ENCODE measurements around the gene USP6. TPM values are rescaled to one million over a fixed set of nuclear protein-coding genes. Genes with fewer than 3 reads are reported as not detected.
"Not testable (repeated sequence)": the region's sequence is repeated elsewhere in the genome, so short reads cannot be mapped to it uniquely, and the experiment has no call there.

USP6 gene
- total and polyA plus RNA-seq, 9 donors = 5.0 to 26.5 (median 11.3) TPM

GRCh38 chr17:5121186-5121841, 5.5 kb downstream of the USP6 start:
- no peak for DNase-seq
- no peaks in the 10 kb centered on the region for H3K9me3 ChIP-seq (replicated peaks; ENCODE audit: control insufficient read depth, low read depth, low read length)
- peak overlapping the region; percentile 20 for H3K4me3 ChIP-seq (ENCODE audit: low read length)
- peaks cover 35% of the 10 kb centered on the region for H3K4me1 ChIP-seq (ENCODE audit: control insufficient read depth, insufficient read depth, low read length)
- H3K27me3 ChIP-seq (ENCODE audit: control insufficient read depth, insufficient read depth, low read length) = peaks cover 25% of the 10 kb centered on the region
- peak overlapping the region; percentile 85 for H3K27ac ChIP-seq (ENCODE audit: low read length)
- 80% methylated on average over 13 of the region's 16 CpGs for WGBS (ENCODE audit: insufficient coverage)
- H3K36me3 ChIP-seq (ENCODE audit: control insufficient read depth, insufficient read depth, low read length) = no peaks in the 10 kb centered on the region

- H3K27ac ChIP-seq (ENCODE audit: low read length) = peak overlapping the region; percentile 73
Observed at GRCh38 chr17:5122056-5122455, 6.2 kb downstream of the USP6 start.

DNA sequence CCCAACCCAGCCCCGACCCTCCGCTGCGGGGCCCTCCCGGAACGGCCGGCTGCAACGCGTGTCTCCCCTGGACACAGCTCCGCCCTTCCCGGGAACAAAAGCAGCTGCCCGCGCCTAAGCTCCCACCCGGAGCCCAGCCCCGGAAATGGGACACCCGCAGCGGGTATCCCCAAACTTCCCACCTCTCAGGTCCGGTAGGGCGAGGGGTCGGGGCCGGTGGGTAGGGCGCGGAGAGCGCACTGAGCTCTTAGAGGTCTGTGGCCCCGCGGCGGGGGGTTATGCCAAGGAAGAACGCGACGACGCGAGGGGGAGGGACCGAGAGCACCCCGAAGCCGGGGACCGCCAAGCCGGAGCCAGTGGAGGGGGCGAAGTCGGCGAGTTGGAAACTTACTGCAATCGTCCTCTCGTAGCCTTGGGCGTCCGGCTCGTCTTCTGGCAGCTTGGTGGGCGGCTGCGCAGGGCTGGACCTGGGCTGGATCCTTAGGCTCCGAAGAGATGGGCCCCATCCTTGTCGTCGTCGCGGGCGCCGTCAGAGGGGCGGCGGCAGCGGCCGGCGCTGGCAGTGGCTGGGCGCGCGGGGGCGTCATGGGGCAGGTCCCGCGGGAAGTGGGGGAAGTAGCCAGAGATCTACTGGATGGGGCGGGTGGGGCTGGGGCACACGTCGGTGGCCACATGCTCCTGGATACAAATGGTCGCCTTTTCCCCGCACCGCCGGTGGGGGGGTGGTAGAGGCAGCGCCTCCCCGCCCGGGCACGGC, 6.9 kb downstream of the USP6 start:
- H3K27me3 ChIP-seq (ENCODE audit: control insufficient read depth, insufficient read depth, low read length) = peaks cover 11% of the 10 kb centered on the region
- WGBS (ENCODE audit: insufficient coverage) = 1% methylated on average over 66 of the region's 75 CpGs
- H3K27ac ChIP-seq (ENCODE audit: low read length) = peak overlapping the region; percentile 73
- peak; percentile 53 for DNase-seq
- peak overlapping the region; percentile 55 for H3K4me3 ChIP-seq (ENCODE audit: low read length)
- H3K9me3 ChIP-seq (replicated peaks; ENCODE audit: control insufficient read depth, low read depth, low read length) = no peaks in the 10 kb centered on the region
- H3K36me3 ChIP-seq (ENCODE audit: control insufficient read depth, insufficient read depth, low read length) = no peaks in the 10 kb centered on the region
- peaks cover 33% of the 10 kb centered on the region for H3K4me1 ChIP-seq (ENCODE audit: control insufficient read depth, insufficient read depth, low read length)

More at GRCh38 chr17:5122056-5122455, 6.2 kb downstream of the USP6 start:
- DNase-seq; H3K9me3 ChIP-seq (replicated peaks; ENCODE audit: control insufficient read depth, low read depth, low read length); H3K36me3 ChIP-seq (ENCODE audit: control insufficient read depth, insufficient read depth, low read length): not testable (repeated sequence)
- Histone ChIP-seq H3K4me1 (ENCODE audit: control insufficient read depth, insufficient read depth, low read length) (peaks cover 33% of the 10 kb centered on the region), H3K4me3 (ENCODE audit: low read length) (peak overlapping the region; percentile 55), H3K27me3 (ENCODE audit: control insufficient read depth, insufficient read depth, low read length) (peaks cover 17% of the 10 kb centered on the region)
- WGBS (ENCODE audit: insufficient coverage) = 65% methylated on average over 7 of the region's 7 CpGs

GRCh38 chr17:5123343-5124124, 7.7 kb downstream of the USP6 start:
- H3K4me3 ChIP-seq (ENCODE audit: low read length) = no peak overlapping the region
- H3K27ac ChIP-seq (ENCODE audit: low read length) = peak overlapping the region; percentile 35

GRCh38 chr17:5124125-5124760, 8.4 kb downstream of the USP6 start:
- peak overlapping the region; percentile 35 for H3K27ac ChIP-seq (ENCODE audit: low read length)
- H3K9me3 ChIP-seq (replicated peaks; ENCODE audit: control insufficient read depth, low read depth, low read length); DNase-seq; H3K4me3 ChIP-seq (ENCODE audit: low read length); H3K36me3 ChIP-seq (ENCODE audit: control insufficient read depth, insufficient read depth, low read length); H3K27me3 ChIP-seq (ENCODE audit: control insufficient read depth, insufficient read depth, low read length): not testable (repeated sequence)
- 45% methylated on average over 3 of the region's 5 CpGs for WGBS (ENCODE audit: insufficient coverage)
- H3K4me1 ChIP-seq (ENCODE audit: control insufficient read depth, insufficient read depth, low read length) = peaks cover 33% of the 10 kb centered on the region

More at GRCh38 chr17:5123343-5124124, 7.7 kb downstream of the USP6 start:
- no peaks in the 10 kb centered on the region for H3K9me3 ChIP-seq (replicated peaks; ENCODE audit: control insufficient read depth, low read depth, low read length)
- no peaks in the 10 kb centered on the region for H3K36me3 ChIP-seq (ENCODE audit: control insufficient read depth, insufficient read depth, low read length)
- WGBS (ENCODE audit: insufficient coverage) = 40% methylated on average over 42 of the region's 53 CpGs
- peaks cover 33% of the 10 kb centered on the region for H3K4me1 ChIP-seq (ENCODE audit: control insufficient read depth, insufficient read depth, low read length)
- peaks cover 5% of the 10 kb centered on the region for H3K27me3 ChIP-seq (ENCODE audit: control insufficient read depth, insufficient read depth, low read length)
- no peak for DNase-seq

DNA sequence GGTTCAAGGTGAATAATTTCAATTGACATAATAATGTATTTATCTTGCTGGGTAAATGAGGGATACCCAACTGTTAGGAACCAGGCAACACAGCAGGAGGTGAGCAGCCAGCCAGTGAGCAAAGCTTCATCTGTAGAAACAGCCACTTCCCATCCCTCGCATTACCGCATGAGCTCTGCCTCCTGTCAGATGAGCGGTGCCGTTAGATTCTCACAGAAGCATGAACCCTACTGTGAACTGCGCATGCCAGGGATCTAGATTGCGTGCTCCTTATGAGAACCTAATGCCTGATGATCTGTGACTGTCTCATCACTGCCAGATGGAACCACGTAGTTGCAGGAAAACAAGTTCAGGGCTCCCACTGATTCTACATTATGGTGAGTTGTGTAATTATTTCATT, 9.1 kb downstream of the USP6 start:
- peaks cover 31% of the 10 kb centered on the region for H3K4me1 ChIP-seq (ENCODE audit: control insufficient read depth, insufficient read depth, low read length)
- H3K9me3 ChIP-seq (replicated peaks; ENCODE audit: control insufficient read depth, low read depth, low read length); DNase-seq; H3K27ac ChIP-seq (ENCODE audit: low read length); H3K4me3 ChIP-seq (ENCODE audit: low read length); H3K27me3 ChIP-seq (ENCODE audit: control insufficient read depth, insufficient read depth, low read length); H3K36me3 ChIP-seq (ENCODE audit: control insufficient read depth, insufficient read depth, low read length): not testable (repeated sequence)
- 70% methylated on average over 6 of the region's 7 CpGs for WGBS (ENCODE audit: insufficient coverage)

GRCh38 chr17:5126719-5127488, 11.1 kb downstream of the USP6 start:
- Histone ChIP-seq H3K4me1 (ENCODE audit: control insufficient read depth, insufficient read depth, low read length) (peaks cover 18% of the 10 kb centered on the region), H3K36me3 (ENCODE audit: control insufficient read depth, insufficient read depth, low read length) (no peaks in the 10 kb centered on the region), H3K27me3 (ENCODE audit: control insufficient read depth, insufficient read depth, low read length) (peaks cover 4% of the 10 kb centered on the region), H3K27ac (ENCODE audit: low read length) (no peak overlapping the region), H3K9me3 (replicated peaks; ENCODE audit: control insufficient read depth, low read depth, low read length) (no peaks in the 10 kb centered on the region), H3K4me3 (ENCODE audit: low read length) (no peak overlapping the region)
- DNase-seq = no peak
- WGBS (ENCODE audit: insufficient coverage) = 73% methylated on average over 6 of the region's 17 CpGs

- no peaks in the 10 kb centered on the region for H3K36me3 ChIP-seq (ENCODE audit: control insufficient read depth, insufficient read depth, low read length)
- no peaks in the 10 kb centered on the region for H3K27me3 ChIP-seq (ENCODE audit: control insufficient read depth, insufficient read depth, low read length)
- DNase-seq = no peak
- H3K27ac ChIP-seq (ENCODE audit: low read length) = no peak overlapping the region
- peaks cover 14% of the 10 kb centered on the region for H3K4me1 ChIP-seq (ENCODE audit: control insufficient read depth, insufficient read depth, low read length)
- no peak overlapping the region for H3K4me3 ChIP-seq (ENCODE audit: low read length)
- 63% methylated on average over 4 of the region's 4 CpGs for WGBS (ENCODE audit: insufficient coverage)
- no peaks in the 10 kb centered on the region for H3K9me3 ChIP-seq (replicated peaks; ENCODE audit: control insufficient read depth, low read depth, low read length)
Observed at GRCh38 chr17:5127910-5128309, 12.1 kb downstream of the USP6 start.

- H3K9me3 ChIP-seq (replicated peaks; ENCODE audit: control insufficient read depth, low read depth, low read length); H3K27ac ChIP-seq (ENCODE audit: low read length); H3K36me3 ChIP-seq (ENCODE audit: control insufficient read depth, insufficient read depth, low read length); H3K27me3 ChIP-seq (ENCODE audit: control insufficient read depth, insufficient read depth, low read length); H3K4me3 ChIP-seq (ENCODE audit: low read length); DNase-seq: not testable (repeated sequence)
- H3K4me1 ChIP-seq (ENCODE audit: control insufficient read depth, insufficient read depth, low read length) = peaks cover 13% of the 10 kb centered on the region
- WGBS (ENCODE audit: insufficient coverage) = 77% methylated on average over 5 of the region's 8 CpGs
Observed at GRCh38 chr17:5128387-5128786, 12.6 kb downstream of the USP6 start.
